ENCODE measurements around the gene ZDHHC8.

The ZDHHC8 gene

DNA sequence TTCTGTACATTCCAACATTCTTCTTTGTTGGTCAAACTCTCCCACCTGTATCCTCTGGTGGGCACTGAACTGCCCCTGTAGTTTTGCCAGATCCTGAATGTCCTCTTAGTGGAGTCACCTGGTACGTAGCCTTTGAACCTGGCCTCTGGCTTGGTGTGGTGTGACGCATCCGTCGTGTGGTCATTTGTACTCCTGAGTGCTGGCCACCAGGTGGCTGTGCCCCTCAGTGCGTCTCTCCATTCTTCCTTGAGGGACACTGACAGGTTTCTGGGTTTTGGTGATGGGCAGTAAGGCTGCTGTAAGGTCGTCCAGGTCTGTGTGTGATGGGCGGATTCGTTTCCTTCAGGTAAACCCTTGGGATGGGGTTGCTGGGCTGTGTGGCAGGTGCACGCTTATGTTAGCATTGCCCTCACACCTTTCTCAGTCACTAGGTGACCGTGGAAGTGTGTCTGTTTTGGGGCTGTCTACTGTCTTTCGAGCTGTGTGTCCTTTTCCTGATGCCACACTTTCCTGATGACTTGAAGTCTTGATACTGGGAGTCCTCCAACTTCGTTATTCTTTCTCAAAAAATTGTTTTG is 29.3 kb upstream of the ZDHHC8 start:
- Mint-ChIP-seq H3K4me3 (no peak overlapping the region), H3K4me1 (peaks cover 7% of the 10 kb centered on the region), H3K27me3 (ENCODE audit: low read depth) (no peaks in the 10 kb centered on the region), H3K36me3 (ENCODE audit: low read depth) (peaks cover 75% of the 10 kb centered on the region), H3K9me3 (peaks cover 3% of the 10 kb centered on the region), H3K27ac (no peak overlapping the region)
- TF ChIP-seq, protein P1, sequence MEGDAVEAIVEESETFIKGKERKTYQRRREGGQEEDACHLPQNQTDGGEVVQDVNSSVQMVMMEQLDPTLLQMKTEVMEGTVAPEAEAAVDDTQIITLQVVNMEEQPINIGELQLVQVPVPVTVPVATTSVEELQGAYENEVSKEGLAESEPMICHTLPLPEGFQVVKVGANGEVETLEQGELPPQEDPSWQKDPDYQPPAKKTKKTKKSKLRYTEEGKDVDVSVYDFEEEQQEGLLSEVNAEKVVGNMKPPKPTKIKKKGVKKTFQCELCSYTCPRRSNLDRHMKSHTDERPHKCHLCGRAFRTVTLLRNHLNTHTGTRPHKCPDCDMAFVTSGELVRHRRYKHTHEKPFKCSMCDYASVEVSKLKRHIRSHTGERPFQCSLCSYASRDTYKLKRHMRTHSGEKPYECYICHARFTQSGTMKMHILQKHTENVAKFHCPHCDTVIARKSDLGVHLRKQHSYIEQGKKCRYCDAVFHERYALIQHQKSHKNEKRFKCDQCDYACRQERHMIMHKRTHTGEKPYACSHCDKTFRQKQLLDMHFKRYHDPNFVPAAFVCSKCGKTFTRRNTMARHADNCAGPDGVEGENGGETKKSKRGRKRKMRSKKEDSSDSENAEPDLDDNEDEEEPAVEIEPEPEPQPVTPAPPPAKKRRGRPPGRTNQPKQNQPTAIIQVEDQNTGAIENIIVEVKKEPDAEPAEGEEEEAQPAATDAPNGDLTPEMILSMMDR (IDR thresholded peaks at IDR 0.05; ENCODE audit: unreplicated experiment in 3 of 3) = no peak

DNA sequence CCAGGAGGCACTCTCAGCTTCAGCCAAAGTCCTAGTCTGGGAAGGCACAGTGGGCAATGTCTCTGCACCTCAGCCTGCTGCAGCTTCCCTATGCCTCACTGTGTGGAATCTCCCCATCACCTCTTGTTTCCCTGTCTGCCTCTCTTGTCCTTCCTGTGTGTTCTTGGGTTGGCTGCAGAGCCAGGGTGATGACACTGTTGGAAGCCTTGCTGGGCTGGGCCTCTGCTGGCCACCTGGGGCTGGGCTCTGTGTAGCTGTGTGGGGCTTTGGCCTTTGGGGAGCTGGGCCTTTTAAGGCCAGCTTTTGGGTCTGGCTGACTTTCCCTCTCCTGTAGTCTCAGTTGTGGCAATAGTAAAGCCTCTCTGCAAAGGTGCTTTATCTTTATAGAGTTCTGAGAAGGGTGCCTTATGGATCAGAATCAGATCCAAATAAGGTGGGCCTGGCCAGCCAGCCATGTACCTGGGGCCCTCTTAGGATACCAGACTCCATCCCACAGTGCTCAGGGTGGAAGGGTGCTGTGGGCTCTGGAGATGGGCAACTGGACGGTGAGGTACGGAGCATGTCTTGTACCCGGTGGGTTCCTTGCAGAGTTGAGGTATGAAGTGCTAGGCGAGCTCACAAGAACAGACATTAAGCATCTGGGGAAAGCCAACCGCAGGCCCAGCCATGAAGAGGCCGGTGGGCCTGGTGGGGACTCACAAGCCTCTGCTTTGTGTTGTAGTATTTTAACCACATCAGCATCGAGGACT is 26.0 kb upstream of the ZDHHC8 start:
- no peak overlapping the region for H3K27ac Mint-ChIP-seq
- no peaks in the 10 kb centered on the region for H3K9me3 Mint-ChIP-seq
- H3K27me3 Mint-ChIP-seq (ENCODE audit: low read depth) = no peaks in the 10 kb centered on the region
- no peak overlapping the region for H3K4me3 Mint-ChIP-seq
- peaks cover 7% of the 10 kb centered on the region for H3K4me1 Mint-ChIP-seq
- peaks cover 54% of the 10 kb centered on the region for H3K36me3 Mint-ChIP-seq (ENCODE audit: low read depth)
- TF ChIP-seq, protein P1 (IDR thresholded peaks at IDR 0.05; ENCODE audit: unreplicated experiment in 3 of 3) = no peak

DNA sequence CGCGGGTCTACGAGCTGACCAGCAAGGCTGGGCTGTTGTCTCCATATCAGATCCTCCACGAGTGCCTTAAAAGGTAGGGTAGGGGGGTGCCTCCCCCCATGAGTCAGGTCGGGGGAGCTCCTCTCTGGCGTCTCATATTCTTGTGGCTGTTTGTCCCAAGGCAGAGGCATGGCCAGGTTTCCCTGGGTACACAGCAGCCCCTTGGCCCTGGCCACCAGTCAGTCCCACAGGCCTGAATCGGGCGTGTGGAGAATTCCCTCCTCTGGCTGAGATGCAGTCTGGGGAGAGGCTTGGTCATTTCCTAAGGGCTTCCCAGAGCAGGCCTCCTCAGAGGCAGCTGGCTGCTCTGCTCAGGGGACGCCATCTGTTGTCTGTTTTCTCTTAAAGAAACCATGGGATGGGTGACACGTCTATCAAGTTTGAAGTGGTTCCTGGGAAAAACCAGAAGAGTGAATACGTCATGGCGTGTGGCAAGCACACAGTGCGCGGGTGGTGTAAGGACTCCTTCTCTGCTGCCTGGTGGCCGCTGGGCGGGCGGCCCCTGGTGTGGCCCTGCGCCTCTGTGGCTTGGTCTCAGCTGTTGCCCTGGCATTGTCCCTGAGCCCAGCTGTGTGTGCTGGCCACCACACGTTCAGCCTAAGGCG is 25.3 kb upstream of the ZDHHC8 start:
- Mint-ChIP-seq H3K27ac (no peak overlapping the region), H3K27me3 (ENCODE audit: low read depth) (no peaks in the 10 kb centered on the region), H3K4me1 (peaks cover 7% of the 10 kb centered on the region), H3K4me3 (no peak overlapping the region), H3K36me3 (ENCODE audit: low read depth) (peaks cover 47% of the 10 kb centered on the region), H3K9me3 (no peaks in the 10 kb centered on the region)
- TF ChIP-seq, protein P1 (IDR thresholded peaks at IDR 0.05; ENCODE audit: unreplicated experiment in 3 of 3) = no peak

DNA sequence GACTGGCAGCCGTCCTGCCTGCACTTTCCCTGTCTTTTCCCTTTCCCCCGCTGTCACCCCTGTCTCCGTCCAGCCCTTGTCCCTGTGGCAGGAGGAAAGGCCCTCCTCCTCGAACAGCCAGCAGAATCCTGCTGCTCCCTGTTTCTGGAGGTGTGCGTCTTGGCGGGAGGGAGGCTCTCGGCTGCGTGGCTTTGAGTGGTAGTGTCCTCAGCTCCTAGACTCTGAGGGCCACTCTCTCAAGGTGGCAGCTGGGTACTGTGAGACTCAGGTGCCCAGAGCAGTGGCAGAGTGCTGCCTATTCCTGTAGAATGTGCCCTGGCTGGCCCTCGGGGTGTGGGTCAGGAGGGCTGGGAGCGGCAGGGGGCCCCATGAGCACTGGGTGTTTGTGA is 24.8 kb upstream of the ZDHHC8 start:
- Mint-ChIP-seq H3K27me3 (ENCODE audit: low read depth) (no peaks in the 10 kb centered on the region), H3K4me3 (no peak overlapping the region), H3K36me3 (ENCODE audit: low read depth) (peaks cover 45% of the 10 kb centered on the region), H3K4me1 (peaks cover 7% of the 10 kb centered on the region), H3K27ac (no peak overlapping the region), H3K9me3 (no peaks in the 10 kb centered on the region)
- TF ChIP-seq, protein P1 (IDR thresholded peaks at IDR 0.05; ENCODE audit: unreplicated experiment in 3 of 3) = no peak

DNA sequence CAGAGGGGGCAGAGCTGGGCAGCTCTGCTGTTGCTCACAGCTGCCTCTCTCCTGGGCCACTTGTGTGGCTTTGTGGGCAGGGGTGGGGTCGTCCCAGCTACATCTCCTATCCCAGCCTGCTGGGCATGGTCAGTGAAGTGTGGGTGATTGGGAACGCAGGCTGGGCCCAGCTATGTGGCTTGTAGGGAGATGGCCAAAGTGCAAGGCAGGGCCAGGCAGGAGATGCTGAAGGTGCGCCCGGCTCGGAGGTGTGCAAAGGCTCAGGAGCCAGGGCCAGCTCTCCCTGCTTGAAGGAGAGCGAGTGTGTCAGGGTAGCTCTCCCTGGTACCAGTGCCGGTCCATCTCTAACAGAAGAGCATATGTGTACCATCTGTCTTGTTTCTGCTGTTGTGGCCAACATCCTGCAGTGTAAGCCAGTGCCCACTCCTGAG is 24.1 kb upstream of the ZDHHC8 start:
- Mint-ChIP-seq H3K27ac (no peak overlapping the region), H3K27me3 (ENCODE audit: low read depth) (no peaks in the 10 kb centered on the region), H3K4me1 (peaks cover 7% of the 10 kb centered on the region), H3K9me3 (no peaks in the 10 kb centered on the region), H3K36me3 (ENCODE audit: low read depth) (peaks cover 39% of the 10 kb centered on the region), H3K4me3 (no peak overlapping the region)
- TF ChIP-seq, protein P1 (IDR thresholded peaks at IDR 0.05; ENCODE audit: unreplicated experiment in 3 of 3) = no peak

Measured in nephron (organoid).